ENCODE data around the gene ADAMTS17. TPM values are rescaled to one million over a fixed set of nuclear protein-coding genes. Genes with fewer than 3 reads are reported as not detected.
A peak's percentile ranks its signal among the peaks of the same experiment; 100 is the strongest.

The ADAMTS17 gene
- total RNA-seq, 1 donor from 2014 or later = 0.83 TPM

DNA sequence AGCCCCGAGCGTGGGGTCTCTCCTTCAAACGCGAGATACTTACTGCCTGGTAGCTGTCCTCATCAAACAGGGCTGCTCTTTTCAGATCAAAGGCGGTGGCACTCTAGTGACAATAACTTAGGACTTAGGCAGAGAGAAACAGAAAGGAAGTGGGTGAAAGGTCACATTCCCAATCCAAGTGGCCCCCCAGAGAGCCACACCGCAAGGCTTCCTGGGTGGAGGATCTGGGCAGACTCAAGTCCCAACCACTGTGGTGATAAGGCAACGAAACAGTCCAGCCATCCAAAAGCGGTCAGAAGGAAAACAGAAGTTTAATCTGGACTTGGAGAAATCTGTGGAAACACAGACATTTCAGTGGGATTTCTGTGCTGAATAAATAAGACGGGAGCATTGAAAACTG lies 227.2 kb downstream of the ADAMTS17 start:
- Mint-ChIP-seq H3K36me3 (ENCODE audit: low read depth) (no peaks in the 10 kb centered on the region), H3K27me3 (ENCODE audit: insufficient read depth) (peaks cover 2% of the 10 kb centered on the region), H3K27ac (no peak overlapping the region), H3K9me3 (peaks cover 4% of the 10 kb centered on the region), H3K4me3 (no peak overlapping the region), H3K4me1 (ENCODE audit: low read depth) (peaks cover 20% of the 10 kb centered on the region)
- intact Hi-C loops (cut with micrococcal nuclease) = no loop called here
- DNase-seq (ENCODE audit: low spot score) = no peak

DNA sequence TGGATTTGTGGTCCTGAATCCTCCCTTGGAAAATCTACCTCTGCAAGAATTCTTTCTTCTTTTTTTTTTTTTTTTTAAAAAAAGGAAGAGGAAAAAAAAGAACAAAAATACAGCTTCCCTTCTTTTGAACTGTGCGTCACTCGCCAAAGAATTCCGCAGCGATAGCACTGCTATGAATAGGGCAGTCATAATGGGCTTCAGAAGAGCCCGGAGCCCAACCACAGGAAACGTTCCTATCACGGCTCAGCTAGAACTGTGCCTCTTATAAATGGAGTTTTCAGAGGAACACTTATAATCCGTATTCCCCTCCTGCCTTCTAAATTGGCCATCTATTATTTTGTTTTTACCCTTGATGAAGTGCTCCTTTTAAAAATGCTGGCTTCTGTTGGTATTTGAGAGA lies 227.7 kb downstream of the ADAMTS17 start:
- DNase-seq (ENCODE audit: low spot score) = no peak
- no peaks in the 10 kb centered on the region for H3K36me3 Mint-ChIP-seq (ENCODE audit: low read depth)
- intact Hi-C loops (cut with micrococcal nuclease) = no loop called here
- peaks cover 4% of the 10 kb centered on the region for H3K9me3 Mint-ChIP-seq
- H3K27ac Mint-ChIP-seq = no peak overlapping the region
- H3K4me1 Mint-ChIP-seq (ENCODE audit: low read depth) = peaks cover 25% of the 10 kb centered on the region
- H3K27me3 Mint-ChIP-seq (ENCODE audit: insufficient read depth) = peaks cover 2% of the 10 kb centered on the region
- no peak overlapping the region for H3K4me3 Mint-ChIP-seq

DNA sequence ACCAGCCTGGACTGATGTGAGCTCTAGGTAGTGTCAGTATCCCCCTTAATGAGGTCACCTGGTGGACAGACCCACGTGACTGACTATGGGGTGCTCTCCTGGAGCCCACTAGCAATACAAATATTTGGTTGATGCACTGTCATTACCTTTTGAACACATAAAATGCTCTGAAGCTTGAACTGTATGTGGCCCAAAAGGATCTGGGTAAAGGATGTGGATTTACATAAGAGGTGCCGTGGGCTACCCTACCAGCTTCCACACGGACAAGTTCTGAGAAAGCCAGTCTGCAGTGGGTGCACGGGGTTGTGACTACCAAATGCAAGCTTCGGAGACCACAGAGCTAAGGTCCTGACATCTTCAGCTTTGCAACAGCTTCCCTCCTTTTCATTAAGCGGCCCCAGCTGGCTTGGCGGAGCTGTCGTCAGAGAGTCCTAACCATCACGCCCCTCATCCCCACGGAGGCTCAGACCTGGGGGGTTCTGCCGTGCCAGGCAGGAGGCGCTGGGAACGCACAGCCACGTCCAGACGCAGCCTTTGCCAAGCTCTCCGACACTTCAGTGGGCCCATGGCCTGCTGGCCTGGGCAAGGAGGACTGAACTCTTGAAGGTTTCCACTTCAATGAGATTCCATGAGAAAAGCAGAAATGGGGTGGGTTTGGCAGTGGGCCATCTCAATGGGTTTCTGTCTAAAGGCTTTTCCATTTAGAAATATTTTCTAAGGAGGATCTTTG lies 228.3 kb downstream of the ADAMTS17 start:
- peaks cover 2% of the 10 kb centered on the region for H3K27me3 Mint-ChIP-seq (ENCODE audit: insufficient read depth)
- peaks cover 4% of the 10 kb centered on the region for H3K9me3 Mint-ChIP-seq
- H3K27ac Mint-ChIP-seq = no peak overlapping the region
- DNase-seq (ENCODE audit: low spot score) = no peak
- no peaks in the 10 kb centered on the region for H3K36me3 Mint-ChIP-seq (ENCODE audit: low read depth)
- intact Hi-C loops (cut with micrococcal nuclease) = no loop called here
- H3K4me1 Mint-ChIP-seq (ENCODE audit: low read depth) = peaks cover 30% of the 10 kb centered on the region
- H3K4me3 Mint-ChIP-seq = no peak overlapping the region

DNA sequence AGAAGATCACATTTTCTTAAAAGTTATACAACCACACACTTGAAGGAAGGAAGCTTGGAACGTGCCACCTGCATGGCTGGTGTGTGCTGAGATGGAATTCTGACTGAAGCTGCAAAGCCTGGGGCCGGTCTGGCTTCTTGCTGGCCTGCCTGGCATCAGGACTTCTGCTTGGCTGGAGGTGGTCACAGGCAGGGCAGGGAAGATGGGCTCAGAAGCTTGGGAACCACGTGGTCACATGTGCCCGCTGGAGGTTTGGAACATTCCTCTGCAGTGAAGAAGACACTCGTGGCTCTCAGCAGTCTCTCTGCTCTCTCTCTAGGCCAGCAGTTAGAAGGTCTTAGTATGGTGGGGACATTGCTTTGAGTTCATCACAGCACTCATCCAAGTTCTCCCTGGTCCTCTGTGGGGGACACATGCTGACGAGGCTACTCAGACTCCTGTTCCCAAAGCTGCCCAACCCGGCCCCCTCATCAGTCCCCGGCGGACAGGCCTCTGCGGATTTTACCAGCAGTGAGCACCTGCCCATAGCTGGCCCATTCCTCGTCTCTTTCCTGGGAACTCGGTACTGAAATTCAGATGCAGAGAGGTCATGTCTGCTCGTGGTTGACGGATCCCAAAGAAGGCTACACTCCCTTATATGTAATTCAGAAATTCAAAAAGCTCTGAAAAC lies 229.0 kb downstream of the ADAMTS17 start:
- no peak overlapping the region for H3K27ac Mint-ChIP-seq
- H3K9me3 Mint-ChIP-seq = peaks cover 2% of the 10 kb centered on the region
- peaks cover 30% of the 10 kb centered on the region for H3K4me1 Mint-ChIP-seq (ENCODE audit: low read depth)

DNA sequence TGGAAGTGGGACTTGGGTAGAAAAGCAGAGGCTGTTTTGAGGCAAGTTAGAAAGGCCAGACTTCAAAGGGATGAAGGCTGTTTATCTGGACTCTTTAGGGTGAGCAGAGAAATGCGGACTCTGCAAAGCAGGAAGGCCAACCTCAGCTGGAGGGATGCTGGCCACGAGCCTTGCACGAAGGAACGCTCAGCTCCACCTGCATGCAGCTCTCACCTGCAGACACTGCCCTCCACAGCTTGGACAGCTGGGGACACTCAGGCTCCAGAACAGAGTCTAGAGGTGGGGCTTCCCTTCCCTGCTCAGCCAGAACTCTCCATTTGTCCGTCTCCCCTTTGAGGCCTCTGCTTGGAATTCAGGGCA lies 229.7 kb downstream of the ADAMTS17 start:
- peaks cover 30% of the 10 kb centered on the region for H3K4me1 Mint-ChIP-seq (ENCODE audit: low read depth)
- intact Hi-C loops (cut with micrococcal nuclease) = no loop called here
- peaks cover 2% of the 10 kb centered on the region for H3K27me3 Mint-ChIP-seq (ENCODE audit: insufficient read depth)
- no peaks in the 10 kb centered on the region for H3K36me3 Mint-ChIP-seq (ENCODE audit: low read depth)
- no peak for DNase-seq (ENCODE audit: low spot score)
- H3K27ac Mint-ChIP-seq = peak overlapping the region; percentile 93
- no peak overlapping the region for H3K4me3 Mint-ChIP-seq
- H3K9me3 Mint-ChIP-seq = no peaks in the 10 kb centered on the region

More for the DNA sequence above, 229.0 kb downstream of the ADAMTS17 start:
- Mint-ChIP-seq H3K4me3 (no peak overlapping the region), H3K36me3 (ENCODE audit: low read depth) (no peaks in the 10 kb centered on the region), H3K27me3 (ENCODE audit: insufficient read depth) (peaks cover 2% of the 10 kb centered on the region)
- no peak for DNase-seq (ENCODE audit: low spot score)
- intact Hi-C loops (cut with micrococcal nuclease) = no loop called here

DNA sequence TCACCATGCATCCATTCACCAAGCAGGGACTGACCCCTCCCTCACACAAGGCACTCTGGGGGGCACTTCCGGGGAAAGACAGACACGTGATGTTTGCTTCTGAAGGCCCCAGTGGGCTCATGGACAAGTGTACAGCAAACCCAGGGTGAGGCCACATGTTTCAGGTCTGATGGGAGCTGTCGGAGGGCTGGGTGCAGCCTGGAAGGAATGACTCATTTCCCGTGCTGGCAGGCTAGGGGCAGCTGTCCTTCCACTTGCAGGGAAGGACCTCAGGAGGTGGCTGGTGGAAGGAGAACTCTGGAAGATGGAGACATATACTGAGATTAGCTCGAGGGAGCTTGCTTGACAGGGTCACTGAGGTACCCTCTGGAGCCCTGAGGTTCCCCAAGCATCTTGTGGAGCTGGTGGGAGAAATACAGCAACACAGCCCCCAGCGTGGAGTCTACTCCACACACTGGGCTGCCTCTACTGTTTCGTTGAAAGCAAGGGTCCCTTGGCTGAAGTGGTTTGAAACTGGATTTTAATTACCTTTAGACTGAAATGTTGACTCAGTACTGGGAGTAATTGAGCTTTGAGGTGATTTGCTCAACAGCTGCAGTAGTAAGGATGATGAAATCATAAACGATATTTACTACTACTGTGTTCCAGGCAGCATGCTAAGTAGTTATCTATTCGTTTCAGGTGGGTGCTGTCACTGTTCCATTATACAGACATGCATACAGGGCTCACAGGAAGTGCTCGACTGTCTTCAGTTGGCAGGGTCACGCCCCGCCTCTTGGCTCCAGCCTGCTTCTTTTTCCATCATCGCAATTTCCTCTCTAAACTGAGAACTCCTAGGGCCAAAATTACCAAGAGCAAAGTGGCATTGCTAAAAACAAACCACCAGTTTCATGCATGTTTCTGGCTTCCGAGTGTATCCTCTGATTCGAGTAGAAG lies 230.4 kb downstream of the ADAMTS17 start:
- Mint-ChIP-seq H3K9me3 (no peaks in the 10 kb centered on the region), H3K27me3 (ENCODE audit: insufficient read depth) (peaks cover 2% of the 10 kb centered on the region), H3K36me3 (ENCODE audit: low read depth) (no peaks in the 10 kb centered on the region), H3K4me1 (ENCODE audit: low read depth) (peaks cover 30% of the 10 kb centered on the region), H3K27ac (peak overlapping the region; percentile 93), H3K4me3 (peak overlapping the region; percentile 28)
- intact Hi-C loops (cut with micrococcal nuclease) = loop anchor here (1.0 kb wide), 1 partner anchor 59 kb away; no protein-coding TSS in a partner anchor
- peak; percentile 24 for DNase-seq (ENCODE audit: low spot score)

DNA sequence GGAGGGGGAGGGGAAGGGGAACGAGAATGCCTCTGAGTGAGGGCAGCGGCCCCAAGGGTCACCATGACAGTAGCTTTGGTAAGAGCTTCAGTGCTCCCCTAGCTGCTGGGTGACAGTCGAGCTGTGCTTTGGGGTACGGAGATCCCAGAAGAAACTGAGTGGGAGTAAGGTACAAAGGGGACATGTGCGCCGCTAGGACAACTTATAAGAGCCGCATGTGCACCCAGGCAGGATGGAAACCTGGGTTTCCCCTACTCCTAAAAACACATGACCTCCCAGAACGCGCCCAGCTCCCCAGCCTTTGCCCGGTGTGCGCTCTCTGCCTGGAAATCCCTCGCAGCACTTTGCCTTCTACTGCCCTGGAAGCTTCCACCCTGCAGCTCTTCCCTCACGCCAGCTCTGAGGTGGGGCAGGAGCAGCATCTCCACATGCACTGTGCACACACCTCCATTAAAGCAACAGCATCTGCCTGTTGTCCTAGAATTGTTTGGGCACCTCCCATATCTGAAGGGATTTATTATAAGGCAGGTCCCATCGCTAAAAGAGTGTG lies 232.2 kb downstream of the ADAMTS17 start:
- no peak overlapping the region for H3K4me3 Mint-ChIP-seq
- H3K36me3 Mint-ChIP-seq (ENCODE audit: low read depth) = no peaks in the 10 kb centered on the region
- peaks cover 2% of the 10 kb centered on the region for H3K27me3 Mint-ChIP-seq (ENCODE audit: insufficient read depth)
- DNase-seq (ENCODE audit: low spot score) = no peak
- intact Hi-C loops (cut with micrococcal nuclease) = no loop called here
- H3K4me1 Mint-ChIP-seq (ENCODE audit: low read depth) = peaks cover 30% of the 10 kb centered on the region
- H3K27ac Mint-ChIP-seq = no peak overlapping the region
- no peaks in the 10 kb centered on the region for H3K9me3 Mint-ChIP-seq

DNA sequence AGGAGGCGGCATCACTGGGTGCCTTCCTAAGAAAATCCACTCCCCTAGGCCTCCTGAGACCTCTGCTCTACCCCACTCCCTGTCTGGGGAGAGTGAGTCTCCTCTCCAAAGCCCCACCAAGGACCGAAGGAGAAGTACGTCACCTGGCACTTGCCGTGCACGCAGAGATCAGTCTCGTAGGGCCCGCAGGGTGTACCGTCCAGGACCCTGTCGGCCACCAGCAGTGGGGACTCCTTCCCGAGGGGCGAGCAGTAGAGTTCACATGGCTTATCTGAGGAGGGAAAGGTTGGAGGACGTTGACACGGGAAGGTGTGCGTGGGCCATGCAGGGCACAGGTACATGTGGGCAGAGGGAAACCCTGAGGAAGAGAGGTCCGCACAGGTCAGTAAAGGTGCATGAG lies 232.9 kb downstream of the ADAMTS17 start:
- Mint-ChIP-seq H3K9me3 (no peaks in the 10 kb centered on the region), H3K4me3 (no peak overlapping the region), H3K4me1 (ENCODE audit: low read depth) (peaks cover 30% of the 10 kb centered on the region), H3K36me3 (ENCODE audit: low read depth) (no peaks in the 10 kb centered on the region), H3K27me3 (ENCODE audit: insufficient read depth) (peaks cover 2% of the 10 kb centered on the region), H3K27ac (no peak overlapping the region)
- intact Hi-C loops (cut with micrococcal nuclease) = no loop called here
- no peak for DNase-seq (ENCODE audit: low spot score)

DNA sequence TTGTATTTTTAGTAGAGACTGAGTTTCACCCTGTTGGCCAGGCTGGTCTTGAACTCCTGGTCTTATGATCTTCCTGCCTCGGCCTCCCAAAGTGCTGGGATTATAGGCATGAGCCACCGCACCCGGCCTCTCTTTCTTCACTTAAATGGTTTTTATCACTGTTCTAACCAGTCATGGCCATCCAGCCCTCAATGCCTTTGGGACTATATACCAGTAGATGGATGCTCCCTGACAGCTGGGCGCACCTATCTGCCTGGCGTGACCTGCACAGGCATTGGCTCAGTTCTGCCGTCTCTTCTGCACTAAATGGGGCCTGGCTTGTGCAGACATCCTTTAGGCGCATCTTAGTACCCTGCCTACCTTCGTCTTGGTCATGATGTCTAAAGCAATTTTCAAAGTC lies 233.4 kb downstream of the ADAMTS17 start:
- intact Hi-C loops (cut with micrococcal nuclease) = no loop called here
- Mint-ChIP-seq H3K36me3 (ENCODE audit: low read depth) (no peaks in the 10 kb centered on the region), H3K27me3 (ENCODE audit: insufficient read depth) (peaks cover 2% of the 10 kb centered on the region)

DNA sequence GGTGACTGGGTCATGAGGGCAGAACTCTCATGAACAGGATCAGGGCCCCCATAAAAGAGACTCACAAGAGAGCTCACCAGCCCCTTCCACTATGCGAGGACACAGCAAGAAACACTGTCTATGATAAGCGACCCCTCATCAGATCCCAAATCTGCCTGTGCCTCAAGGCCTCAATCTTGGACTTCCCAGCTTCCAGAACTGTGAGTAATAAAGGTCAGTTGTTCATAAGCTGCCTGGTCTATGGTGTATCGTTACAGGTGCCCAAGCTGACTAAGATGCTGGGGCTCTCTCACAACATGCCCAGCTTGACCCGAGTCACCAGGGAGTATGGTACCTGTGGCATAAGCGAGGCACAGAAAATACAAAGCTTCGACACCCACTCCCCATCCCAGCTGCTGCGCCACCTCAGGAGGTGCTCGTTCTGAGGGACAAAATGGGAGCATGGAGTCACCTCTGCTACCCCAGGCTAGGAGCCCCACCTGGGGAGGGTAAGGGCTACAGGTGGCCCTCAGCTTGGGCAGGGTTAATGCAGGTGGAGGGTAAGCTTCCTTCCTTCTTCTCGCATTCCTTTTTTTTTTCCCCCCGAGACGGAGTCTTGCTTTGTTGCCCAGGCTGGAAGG lies 234.1 kb downstream of the ADAMTS17 start:
- H3K36me3 Mint-ChIP-seq (ENCODE audit: low read depth) = no peaks in the 10 kb centered on the region
- no peak overlapping the region for H3K27ac Mint-ChIP-seq
- no peaks in the 10 kb centered on the region for H3K9me3 Mint-ChIP-seq
- peaks cover 30% of the 10 kb centered on the region for H3K4me1 Mint-ChIP-seq (ENCODE audit: low read depth)
- DNase-seq (ENCODE audit: low spot score) = no peak
- no peak overlapping the region for H3K4me3 Mint-ChIP-seq
- intact Hi-C loops (cut with micrococcal nuclease) = no loop called here
- H3K27me3 Mint-ChIP-seq (ENCODE audit: insufficient read depth) = peaks cover 2% of the 10 kb centered on the region

More for the DNA sequence above, 233.4 kb downstream of the ADAMTS17 start:
- peaks cover 30% of the 10 kb centered on the region for H3K4me1 Mint-ChIP-seq (ENCODE audit: low read depth)
- H3K27ac Mint-ChIP-seq = no peak overlapping the region
- DNase-seq (ENCODE audit: low spot score) = no peak
- no peak overlapping the region for H3K4me3 Mint-ChIP-seq
- no peaks in the 10 kb centered on the region for H3K9me3 Mint-ChIP-seq

DNA sequence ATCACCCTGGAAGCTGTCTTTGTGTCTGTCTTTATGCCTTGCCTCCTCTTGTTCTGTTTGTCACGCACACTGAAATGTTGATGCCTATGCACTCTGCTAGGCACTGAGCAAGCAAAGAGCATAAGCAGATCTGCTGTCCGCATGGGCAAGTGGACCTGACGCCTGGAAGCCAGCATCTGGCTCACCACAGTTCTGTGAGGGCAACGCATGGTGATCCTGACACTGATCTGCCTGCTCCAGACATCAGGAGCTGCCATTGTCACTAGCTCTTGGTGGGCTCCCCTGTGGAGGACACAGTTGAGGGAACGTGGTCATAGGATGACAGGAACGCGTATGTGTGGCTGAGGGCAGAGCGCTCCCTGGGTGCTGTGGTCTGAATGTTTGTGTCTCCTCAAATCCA lies 234.6 kb downstream of the ADAMTS17 start:
- Mint-ChIP-seq H3K27me3 (ENCODE audit: insufficient read depth) (no peaks in the 10 kb centered on the region), H3K4me3 (no peak overlapping the region), H3K4me1 (ENCODE audit: low read depth) (peaks cover 30% of the 10 kb centered on the region), H3K27ac (no peak overlapping the region), H3K9me3 (no peaks in the 10 kb centered on the region), H3K36me3 (ENCODE audit: low read depth) (no peaks in the 10 kb centered on the region)
- intact Hi-C loops (cut with micrococcal nuclease) = no loop called here
- DNase-seq (ENCODE audit: low spot score) = no peak

DNA sequence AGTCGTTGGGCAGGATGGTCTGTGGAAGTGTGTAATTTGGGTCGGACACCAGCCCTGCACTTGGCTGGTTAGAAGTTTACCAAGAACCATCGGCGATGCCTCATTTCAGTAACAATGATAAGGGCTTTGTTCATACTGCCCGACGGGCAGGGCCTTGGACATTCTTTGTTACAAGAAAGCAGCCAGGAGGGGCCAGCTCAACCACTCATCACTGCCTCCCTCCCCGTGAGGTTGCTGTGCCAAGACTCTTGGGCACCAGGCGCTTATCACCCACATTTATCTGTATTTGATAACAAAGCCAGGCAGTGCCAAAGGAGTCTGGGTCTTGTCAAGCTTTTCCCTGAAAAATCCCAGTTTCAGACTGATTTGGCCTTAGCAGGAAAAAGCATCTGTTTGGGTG lies 235.0 kb downstream of the ADAMTS17 start:
- no peak for DNase-seq (ENCODE audit: low spot score)
- H3K27me3 Mint-ChIP-seq (ENCODE audit: insufficient read depth) = no peaks in the 10 kb centered on the region
- H3K36me3 Mint-ChIP-seq (ENCODE audit: low read depth) = no peaks in the 10 kb centered on the region
- H3K27ac Mint-ChIP-seq = no peak overlapping the region
- no peaks in the 10 kb centered on the region for H3K9me3 Mint-ChIP-seq
- H3K4me1 Mint-ChIP-seq (ENCODE audit: low read depth) = peaks cover 27% of the 10 kb centered on the region
- no peak overlapping the region for H3K4me3 Mint-ChIP-seq
- intact Hi-C loops (cut with micrococcal nuclease) = no loop called here

Data from activated T-helper 1 cell treated with anti-CD3 and anti-CD28 coated beads, Interleukin-12 subunit alpha, Interleukin-12 subunit beta, Interleukin-2, Interleukin-4 antibody, amounts not matched to agents 30 ng/mL and 10 ng/mL and 1 ng/mL, durations not matched to agents 14 hours and 24 hours and 36 hours (primary cell).